Lower leg skin (tissue), 4 donors: Measurements from ENCODE around the gene IFT43. TPM values are rescaled to one million over a fixed set of nuclear protein-coding genes. Genes with fewer than 3 reads are reported as not detected.

Experiments
- DNase-seq, 2 donors: peaks; one replicate each; pipeline ENCODE4 v3.0.0-alpha.2; 2019; ENCODE audit warnings: low spot score in 2 of 2
- H3K4me3 ChIP-seq: fragments of 200-600 bp; sonication (generic); 2 replicates; pipeline ENCODE4 v1.5.1; 2017; ENCODE audit warnings: mild to moderate bottlenecking, low read depth; ENCODE audit not compliant: poor library complexity, severe bottlenecking
- CTCF ChIP-seq, 3 donors: fragments of 450-650 bp; IDR thresholded peaks; one replicate each; pipeline ENCODE4 v1.5.1; 2016; ENCODE audit warnings: antibody characterized with exemption in 3 of 3, mild to moderate bottlenecking in 3 of 3, moderate library complexity in 2 of 3
- POLR2A ChIP-seq, 2 donors: fragments of 450-650 bp; IDR thresholded peaks; one replicate each; pipeline ENCODE4 v1.6.1; 2016 to 2017; ENCODE audit warnings: antibody characterized with exemption in 2 of 2, mild to moderate bottlenecking in 1 of 2, moderate library complexity in 1 of 2
- WGBS, 2 donors: methylation state at CpG; one replicate each; pipeline ENCODE4 v1.1.5; 2018; 5-methylcytosine and 5-hydroxymethylcytosine counted together
- intact Hi-C: fragments of 100-400 bp; cut with DNase I; formaldehyde crosslinking; loops from one replicate; pipeline ENCODE4 v1.15.0; 2023; ENCODE audit warnings: low total_unique reads
- total RNA-seq, 4 donors: library from RNA; depleted of rRNA; stranded (reverse); fragments of >200 nt; gene quantifications; one replicate each; pipeline ENCODE4 v1.1.0, GENCODE V29; 2016

The IFT43 gene
- total RNA-seq, 4 donors from 2014 or later = 18.1 to 30.9 (median 19.7) TPM

- intact Hi-C loops = no loop called here
- DNase-seq = no peak
- WGBS, 2 donors = 84 to 86% methylated on average over 8 of the region's 8 CpGs
- no peak for TF ChIP-seq POLR2A (IDR thresholded peaks at IDR 0.05)
- no peak for TF ChIP-seq CTCF (IDR thresholded peaks at IDR 0.05)
- H3K4me3 ChIP-seq = no peak overlapping the region
Observed at GRCh38 chr14:76088326-76088725, 102.8 kb downstream of the IFT43 start.

GRCh38 chr14:76088771-76089571 lies 103.4 kb downstream of the IFT43 start:
- intact Hi-C loops = no loop called here
- no peak overlapping the region for H3K4me3 ChIP-seq
- DNase-seq = no peak
- TF ChIP-seq POLR2A (IDR thresholded peaks at IDR 0.05) = no peak
- no peak for TF ChIP-seq CTCF (IDR thresholded peaks at IDR 0.05)
- 43 to 60% methylated on average over 16 of the region's 16 CpGs for WGBS, 2 donors

GRCh38 chr14:76089575-76089974 lies 104.0 kb downstream of the IFT43 start:
- DNase-seq = no peak
- intact Hi-C loops = no loop called here
- no peak overlapping the region for H3K4me3 ChIP-seq
- whole genome bisulfite sequencing, 2 donors = 57 to 59% methylated on average over 6 of the region's 6 CpGs
- TF ChIP-seq POLR2A (IDR thresholded peaks at IDR 0.05) = no peak
- no peak for TF ChIP-seq CTCF (IDR thresholded peaks at IDR 0.05)

- TF ChIP-seq POLR2A (IDR thresholded peaks at IDR 0.05) = no peak
- TF ChIP-seq CTCF (IDR thresholded peaks at IDR 0.05) = no peak
- peak; percentile 49 to 90 for DNase-seq
- 63 to 64% methylated on average over 16 of the region's 16 CpGs for WGBS, 2 donors
- H3K4me3 ChIP-seq = no peak overlapping the region
- intact Hi-C loops = no loop called here
Observed at GRCh38 chr14:76090616-76091391, 105.2 kb downstream of the IFT43 start.

GRCh38 chr14:76093077-76093476 lies 107.5 kb downstream of the IFT43 start:
- TF ChIP-seq CTCF (IDR thresholded peaks at IDR 0.05) (no peak), POLR2A (IDR thresholded peaks at IDR 0.05) (no peak)

More at GRCh38 chr14:76093077-76093476, 107.5 kb downstream of the IFT43 start:
- H3K4me3 ChIP-seq = no peak overlapping the region
- intact Hi-C loops = no loop called here
- no peak for DNase-seq
- WGBS, 2 donors = 70 to 75% methylated on average over 2 of the region's 2 CpGs
